Left ventricle myocardium inferior (tissue), 1 donor: Measurements from ENCODE around the gene ATPAF2. TPM values are rescaled to one million over a fixed set of nuclear protein-coding genes. Genes with fewer than 3 reads are reported as not detected.
"Not testable (repeated sequence)": the region's sequence is repeated elsewhere in the genome, so short reads cannot be mapped to it uniquely, and the experiment has no call there.

Source experiments
- DNase-seq: peaks from one replicate; pipeline ENCODE4 v3.0.0-alpha.2; 2020
- H3K27ac ChIP-seq: fragments of 200-600 bp; replicated peaks from 2 replicates; pipeline ENCODE4 v1.8.0; 2021
- H3K27me3 ChIP-seq: fragments of 200-600 bp; 2 replicates; pipeline ENCODE4 v1.8.0; 2021; ENCODE audit warnings: low read depth
- H3K36me3 ChIP-seq: fragments of 200-600 bp; 2 replicates; pipeline ENCODE4 v1.8.0; 2021
- H3K4me1 ChIP-seq: fragments of 200-600 bp; 2 replicates; pipeline ENCODE4 v1.8.0; 2021
- H3K4me3 ChIP-seq: fragments of 200-600 bp; 2 replicates; pipeline ENCODE4 v1.8.0; 2021; ENCODE audit warnings: mild to moderate bottlenecking, moderate library complexity
- H3K9me3 ChIP-seq: fragments of 200-600 bp; replicated peaks from 2 replicates; pipeline ENCODE4 v1.8.0; 2021
- CTCF ChIP-seq: fragments of 200-600 bp; IDR thresholded peaks from 2 replicates; pipeline ENCODE4 v1.8.0; 2021; ENCODE audit warnings: antibody characterized with exemption, mild to moderate bottlenecking, borderline replicate concordance
- intact Hi-C: fragments of 100-400 bp; cut with micrococcal nuclease; formaldehyde crosslinking; loops from one replicate; pipeline ENCODE4 v1.11.0; 2022
- total RNA-seq: library from RNA; stranded (reverse); fragmentation: NEBNext Ultra II Directional; extraction: Animal tissue kit (Norgen Biotek cat#: 25700); gene quantifications from one replicate; pipeline ENCODE4 v1.2.1, GENCODE V29; 2021
- donor health status: DM: no; HTN: yes; CAD: no; lungs with severe emphysema.

The ATPAF2 gene
- total RNA-seq, 1 donor from 2014 or later = 37.5 TPM

- H3K27ac ChIP-seq = no peak overlapping the region
- DNase-seq = no peak
- peaks cover 14% of the 10 kb centered on the region for H3K4me1 ChIP-seq
- intact Hi-C loops = no loop called here
- no peak overlapping the region for H3K4me3 ChIP-seq
- H3K36me3 ChIP-seq = no peaks in the 10 kb centered on the region
- TF ChIP-seq CTCF = no peak
- H3K9me3 ChIP-seq = no peaks in the 10 kb centered on the region
- no peaks in the 10 kb centered on the region for H3K27me3 ChIP-seq
Measured at GRCh38 chr17:17998934-17999333, 40.0 kb downstream of the ATPAF2 start.

- H3K9me3 ChIP-seq, H3K27ac ChIP-seq, H3K36me3 ChIP-seq, intact Hi-C loops, H3K4me3 ChIP-seq, H3K27me3 ChIP-seq, DNase-seq: not testable (repeated sequence)
- H3K4me1 ChIP-seq = peaks cover 14% of the 10 kb centered on the region
Measured at GRCh38 chr17:17995887-17996286, 43.1 kb downstream of the ATPAF2 start.

- intact Hi-C loops = no loop called here
Measured at GRCh38 chr17:17994271-17995069, 44.5 kb downstream of the ATPAF2 start.

GRCh38 chr17:17993852-17994251 lies 45.1 kb downstream of the ATPAF2 start:
- peaks cover 14% of the 10 kb centered on the region for H3K4me1 ChIP-seq
- H3K27ac ChIP-seq = no peak overlapping the region
- DNase-seq = no peak
- H3K27me3 ChIP-seq = no peaks in the 10 kb centered on the region
- no peak overlapping the region for H3K4me3 ChIP-seq
- H3K9me3 ChIP-seq = no peaks in the 10 kb centered on the region
- intact Hi-C loops = no loop called here
- no peak for TF ChIP-seq CTCF
- no peaks in the 10 kb centered on the region for H3K36me3 ChIP-seq

More at GRCh38 chr17:17994271-17995069, 44.5 kb downstream of the ATPAF2 start:
- Histone ChIP-seq H3K9me3 (no peaks in the 10 kb centered on the region), H3K27ac (no peak overlapping the region), H3K27me3 (no peaks in the 10 kb centered on the region), H3K36me3 (no peaks in the 10 kb centered on the region), H3K4me1 (peaks cover 14% of the 10 kb centered on the region), H3K4me3 (no peak overlapping the region)
- peak; percentile 66 for TF ChIP-seq CTCF
- peak; percentile 31 for DNase-seq

GRCh38 chr17:17993366-17993765 lies 45.6 kb downstream of the ATPAF2 start:
- intact Hi-C loops = no loop called here
- TF ChIP-seq CTCF = no peak
- no peak overlapping the region for H3K4me3 ChIP-seq
- peaks cover 14% of the 10 kb centered on the region for H3K4me1 ChIP-seq
- H3K36me3 ChIP-seq = no peaks in the 10 kb centered on the region
- H3K9me3 ChIP-seq = no peaks in the 10 kb centered on the region
- H3K27ac ChIP-seq = no peak overlapping the region
- H3K27me3 ChIP-seq = no peaks in the 10 kb centered on the region
- DNase-seq = no peak

- DNase-seq = no peak
- no peak overlapping the region for H3K4me3 ChIP-seq
- H3K36me3 ChIP-seq = no peaks in the 10 kb centered on the region
- no peak for TF ChIP-seq CTCF
- H3K27ac ChIP-seq = no peak overlapping the region
- H3K27me3 ChIP-seq = no peaks in the 10 kb centered on the region
- intact Hi-C loops = no loop called here
- no peaks in the 10 kb centered on the region for H3K9me3 ChIP-seq
- peaks cover 5% of the 10 kb centered on the region for H3K4me1 ChIP-seq
Measured at GRCh38 chr17:17990282-17990681, 48.7 kb downstream of the ATPAF2 start.
